Glutamatergic neuron (in vitro differentiated cells): ENCODE measurements around the gene NOBOX. TPM values are rescaled to one million over a fixed set of nuclear protein-coding genes. Genes with fewer than 3 reads are reported as not detected.

ENCODE experiments used
- DNase-seq: peaks from one replicate; pipeline ENCODE4 v3.0.0; 2022
- H3K27ac Mint-ChIP-seq: one replicate; pipeline ENCODE4 v1.8.0; 2020; ENCODE audit warnings: mild to moderate bottlenecking, mixed read lengths, inconsistent platforms; ENCODE audit not compliant: unreplicated experiment
- H3K27me3 Mint-ChIP-seq: one replicate; pipeline ENCODE4 v1.8.0; 2020; ENCODE audit warnings: mild to moderate bottlenecking, moderate library complexity, mixed read lengths, inconsistent platforms; ENCODE audit not compliant: unreplicated experiment
- H3K36me3 Mint-ChIP-seq: one replicate; pipeline ENCODE4 v1.8.0; 2020; ENCODE audit warnings: mild to moderate bottlenecking, mixed read lengths, inconsistent platforms; ENCODE audit not compliant: unreplicated experiment
- H3K4me1 Mint-ChIP-seq: one replicate; pipeline ENCODE4 v1.8.0; 2020; ENCODE audit warnings: mild to moderate bottlenecking, low read depth, mixed read lengths, inconsistent platforms; ENCODE audit not compliant: unreplicated experiment
- H3K4me3 Mint-ChIP-seq: one replicate; pipeline ENCODE4 v1.8.0; 2020; ENCODE audit warnings: mild to moderate bottlenecking, mixed read lengths, inconsistent platforms; ENCODE audit not compliant: unreplicated experiment
- H3K9me3 Mint-ChIP-seq: one replicate; pipeline ENCODE4 v1.8.0; 2020; ENCODE audit warnings: mild to moderate bottlenecking, moderate library complexity, mixed read lengths, inconsistent platforms; ENCODE audit not compliant: unreplicated experiment
- long read RNA-seq: library from polyadenylated mRNA; unstranded; transcript quantifications from one replicate; pipeline ENCODE4 v2.0.0, GENCODE V29; 2020; ENCODE audit not compliant: unreplicated experiment
- total RNA-seq: library from RNA; stranded (reverse); fragmentation: NEBNext Ultra II Directional; extraction: Animal tissue kit (Norgen Biotek cat#: 25700); gene quantifications from one replicate; pipeline ENCODE4 v1.2.1, GENCODE V29; 2021; ENCODE audit not compliant: unreplicated experiment
- TF ChIP-seq, protein P1 (sequence below): fragments of 200-600 bp; sonication (generic); IDR thresholded peaks from one replicate; pipeline ENCODE4 v1.5.0; 2021; ENCODE audit not compliant: partially characterized antibody, unreplicated experiment

NOBOX gene
- total RNA-seq, result not detected
- long read RNA-seq, result 0 reads

DNA sequence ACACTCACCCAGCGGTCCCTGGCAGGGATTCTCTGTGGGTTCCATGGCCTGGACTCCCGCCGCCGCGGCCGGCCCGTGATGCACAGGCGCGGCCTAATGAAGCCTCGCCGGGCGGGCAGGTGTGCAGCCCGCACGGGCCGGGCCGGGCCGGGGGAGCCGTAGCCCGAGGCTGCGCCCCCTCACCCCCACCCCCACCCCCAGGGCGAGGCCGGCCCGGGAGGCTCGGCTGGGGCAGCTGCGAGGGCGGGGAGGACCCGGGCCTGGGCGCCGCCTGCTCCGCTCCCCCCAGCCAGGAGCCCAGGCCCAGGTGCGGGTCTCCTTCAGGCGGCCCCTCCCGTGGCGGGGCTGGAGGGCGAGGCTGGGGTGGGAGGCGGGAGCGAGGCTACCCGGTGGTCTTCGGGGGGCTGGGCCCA lies at the start of gene NOBOX:
NOBOX (minus strand) TSS at position 45 of the 413 bp plus-strand sequence.
- H3K4me1 Mint-ChIP-seq, result no peaks in the 10 kb centered on the region
- H3K27ac Mint-ChIP-seq, result no peak within 1 kb of the TSS
- H3K9me3 Mint-ChIP-seq, result peaks cover 2% of the 10 kb centered on the region
- H3K4me3 Mint-ChIP-seq, result no peak within 1 kb of the TSS
- TF ChIP-seq, protein P1, sequence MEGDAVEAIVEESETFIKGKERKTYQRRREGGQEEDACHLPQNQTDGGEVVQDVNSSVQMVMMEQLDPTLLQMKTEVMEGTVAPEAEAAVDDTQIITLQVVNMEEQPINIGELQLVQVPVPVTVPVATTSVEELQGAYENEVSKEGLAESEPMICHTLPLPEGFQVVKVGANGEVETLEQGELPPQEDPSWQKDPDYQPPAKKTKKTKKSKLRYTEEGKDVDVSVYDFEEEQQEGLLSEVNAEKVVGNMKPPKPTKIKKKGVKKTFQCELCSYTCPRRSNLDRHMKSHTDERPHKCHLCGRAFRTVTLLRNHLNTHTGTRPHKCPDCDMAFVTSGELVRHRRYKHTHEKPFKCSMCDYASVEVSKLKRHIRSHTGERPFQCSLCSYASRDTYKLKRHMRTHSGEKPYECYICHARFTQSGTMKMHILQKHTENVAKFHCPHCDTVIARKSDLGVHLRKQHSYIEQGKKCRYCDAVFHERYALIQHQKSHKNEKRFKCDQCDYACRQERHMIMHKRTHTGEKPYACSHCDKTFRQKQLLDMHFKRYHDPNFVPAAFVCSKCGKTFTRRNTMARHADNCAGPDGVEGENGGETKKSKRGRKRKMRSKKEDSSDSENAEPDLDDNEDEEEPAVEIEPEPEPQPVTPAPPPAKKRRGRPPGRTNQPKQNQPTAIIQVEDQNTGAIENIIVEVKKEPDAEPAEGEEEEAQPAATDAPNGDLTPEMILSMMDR, result no peak
- no peak for DNase-seq
- no peaks in the 10 kb centered on the region for H3K36me3 Mint-ChIP-seq
- H3K27me3 Mint-ChIP-seq, result peaks cover 2% of the 10 kb centered on the region

DNA sequence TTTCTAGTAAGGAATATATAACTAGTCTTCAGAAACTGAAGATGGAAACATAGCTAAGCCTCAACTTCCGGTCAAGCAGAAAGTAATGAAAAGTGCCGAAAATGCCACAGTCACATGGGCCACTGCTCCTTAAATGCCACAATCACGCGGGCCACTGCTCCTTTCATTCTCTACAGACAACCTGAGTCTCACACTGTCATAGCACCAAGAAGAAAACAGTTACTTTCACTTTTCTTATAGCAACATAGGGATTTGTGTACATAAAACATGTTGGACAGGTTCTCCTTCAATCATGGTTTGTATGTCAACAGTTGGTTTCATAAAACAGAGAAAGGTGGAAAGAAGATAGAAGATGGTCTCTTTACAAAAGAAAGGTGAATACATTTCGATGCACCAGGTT lies 48.6 kb upstream of the NOBOX start:
- H3K36me3 Mint-ChIP-seq, result no peaks in the 10 kb centered on the region
- TF ChIP-seq, protein P1, result no peak
- H3K4me1 Mint-ChIP-seq, result no peaks in the 10 kb centered on the region
- H3K27me3 Mint-ChIP-seq, result no peaks in the 10 kb centered on the region
- no peak overlapping the region for H3K4me3 Mint-ChIP-seq
- no peak overlapping the region for H3K27ac Mint-ChIP-seq
- DNase-seq, result no peak
- no peaks in the 10 kb centered on the region for H3K9me3 Mint-ChIP-seq

DNA sequence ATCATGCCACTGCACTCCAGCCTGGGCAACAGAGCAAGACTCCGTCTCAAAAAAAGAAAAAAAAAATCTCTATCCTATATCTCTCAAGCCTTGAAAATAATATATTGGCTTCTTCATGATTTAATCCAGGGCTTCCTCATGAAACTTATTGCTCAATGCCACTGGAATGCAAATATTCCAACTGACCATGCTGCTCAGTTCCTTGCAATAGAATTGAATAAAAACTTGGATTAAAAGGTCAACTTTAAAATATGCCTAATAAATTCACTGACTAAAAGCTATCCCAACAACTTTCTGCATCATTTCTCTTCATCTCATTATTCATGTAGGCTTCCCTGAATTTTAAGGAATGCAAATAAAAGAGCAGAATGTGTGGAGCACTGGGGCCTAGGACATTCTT lies 42.1 kb upstream of the NOBOX start:
- no peaks in the 10 kb centered on the region for H3K36me3 Mint-ChIP-seq
- TF ChIP-seq, protein P1, result no peak
- H3K4me3 Mint-ChIP-seq, result no peak overlapping the region
- no peaks in the 10 kb centered on the region for H3K4me1 Mint-ChIP-seq
- H3K27ac Mint-ChIP-seq, result no peak overlapping the region
- H3K9me3 Mint-ChIP-seq, result no peaks in the 10 kb centered on the region
- DNase-seq, result no peak
- no peaks in the 10 kb centered on the region for H3K27me3 Mint-ChIP-seq

DNA sequence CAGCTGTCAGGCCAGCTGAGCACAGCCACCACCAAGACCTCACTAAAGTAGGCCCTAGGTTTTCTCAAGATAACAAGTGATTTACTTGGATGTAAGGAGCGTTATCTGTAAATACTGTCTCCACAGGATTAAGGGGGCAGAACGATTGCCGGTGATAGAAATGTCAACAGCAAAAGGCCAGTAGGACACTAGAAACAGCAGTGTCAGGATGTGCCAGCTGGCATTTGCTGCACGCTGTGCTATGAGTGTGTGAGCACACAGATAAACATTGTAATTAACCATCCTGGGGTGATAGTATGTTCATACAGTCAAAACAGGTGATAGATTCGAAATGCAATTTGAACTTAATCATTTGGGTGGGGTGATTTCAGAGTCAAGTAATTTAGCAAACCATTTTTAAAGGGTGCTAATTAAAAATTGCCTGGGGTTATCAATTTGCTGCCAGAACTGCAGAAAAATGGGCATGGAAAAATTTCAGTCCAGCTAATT lies 36.3 kb upstream of the NOBOX start:
- no peaks in the 10 kb centered on the region for H3K9me3 Mint-ChIP-seq
- H3K36me3 Mint-ChIP-seq, result no peaks in the 10 kb centered on the region
- no peak overlapping the region for H3K4me3 Mint-ChIP-seq
- TF ChIP-seq, protein P1, result no peak
- no peak for DNase-seq
- H3K4me1 Mint-ChIP-seq, result peaks cover 4% of the 10 kb centered on the region
- H3K27ac Mint-ChIP-seq, result no peak overlapping the region
- no peaks in the 10 kb centered on the region for H3K27me3 Mint-ChIP-seq

DNA sequence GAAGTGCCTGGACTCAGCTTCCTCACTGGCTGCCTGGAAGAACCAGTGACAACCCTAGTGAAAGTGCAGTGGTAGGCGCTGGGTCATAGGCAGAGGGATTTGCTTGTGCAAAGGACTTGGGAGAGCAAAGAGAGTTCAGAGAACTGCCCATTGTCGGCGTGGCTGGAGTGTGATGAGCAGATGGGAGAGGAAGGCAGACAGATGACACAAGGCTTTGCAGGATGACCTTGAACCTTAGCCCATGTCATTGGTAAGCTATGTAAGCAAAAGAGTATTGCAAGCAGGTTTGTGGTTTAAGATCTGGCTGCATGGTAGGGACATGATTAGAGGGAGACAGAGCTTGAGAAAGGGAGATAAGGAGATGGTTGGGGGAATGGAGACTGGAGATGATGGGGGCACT lies 35.3 kb upstream of the NOBOX start:
- no peaks in the 10 kb centered on the region for H3K27me3 Mint-ChIP-seq
- no peak for DNase-seq
- peaks cover 4% of the 10 kb centered on the region for H3K4me1 Mint-ChIP-seq
- no peaks in the 10 kb centered on the region for H3K9me3 Mint-ChIP-seq
- no peaks in the 10 kb centered on the region for H3K36me3 Mint-ChIP-seq
- H3K27ac Mint-ChIP-seq, result no peak overlapping the region
- no peak overlapping the region for H3K4me3 Mint-ChIP-seq
- TF ChIP-seq, protein P1, result no peak
